Vagina (tissue), 2 donors: ENCODE measurements around the gene GJA8.
"Not testable (repeated sequence)": the region's sequence is repeated elsewhere in the genome, so short reads cannot be mapped to it uniquely, and the experiment has no call there.

Source experiments
- POLR2A ChIP-seq, 2 donors: fragments of 450-650 bp; IDR thresholded peaks; one replicate each; pipeline ENCODE4 v1.6.1; 2017; ENCODE audit warnings: antibody characterized with exemption in 2 of 2, mild to moderate bottlenecking in 2 of 2, moderate library complexity in 2 of 2
- TF ChIP-seq, protein P1 (sequence below), 3 experiments: fragments of 450-650 bp in 2 of 3; fragments of 200-600 bp in 1 of 3; sonication (generic) in 1 of 3; IDR thresholded peaks; one replicate each; pipeline ENCODE4 v1.5.1; 2017 to 2019; ENCODE audit warnings: antibody characterized with exemption in 3 of 3, mild to moderate bottlenecking in 2 of 3, moderate library complexity in 2 of 3

DNA sequence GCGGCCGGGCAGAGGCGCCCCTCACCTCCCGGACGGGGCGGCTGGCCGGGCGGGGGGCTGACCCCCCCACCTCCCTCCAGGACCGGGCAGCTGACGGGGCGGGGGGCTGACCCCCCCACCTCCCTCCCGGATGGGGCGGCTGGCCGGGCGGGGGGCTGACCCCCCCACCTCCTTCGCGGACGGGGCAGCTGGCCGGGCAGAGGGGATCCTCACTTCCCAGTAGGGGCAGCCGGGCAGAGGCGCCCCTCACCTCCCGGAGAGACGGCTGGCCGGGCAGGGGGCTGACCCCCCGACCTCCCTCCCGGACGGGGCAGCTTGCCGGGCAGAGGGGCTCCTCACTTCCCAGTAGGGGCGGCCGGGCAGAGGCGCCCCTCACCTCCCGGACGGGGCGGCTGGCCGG lies 46.9 kb downstream of the GJA8 start:
- TF ChIP-seq, protein P1, sequence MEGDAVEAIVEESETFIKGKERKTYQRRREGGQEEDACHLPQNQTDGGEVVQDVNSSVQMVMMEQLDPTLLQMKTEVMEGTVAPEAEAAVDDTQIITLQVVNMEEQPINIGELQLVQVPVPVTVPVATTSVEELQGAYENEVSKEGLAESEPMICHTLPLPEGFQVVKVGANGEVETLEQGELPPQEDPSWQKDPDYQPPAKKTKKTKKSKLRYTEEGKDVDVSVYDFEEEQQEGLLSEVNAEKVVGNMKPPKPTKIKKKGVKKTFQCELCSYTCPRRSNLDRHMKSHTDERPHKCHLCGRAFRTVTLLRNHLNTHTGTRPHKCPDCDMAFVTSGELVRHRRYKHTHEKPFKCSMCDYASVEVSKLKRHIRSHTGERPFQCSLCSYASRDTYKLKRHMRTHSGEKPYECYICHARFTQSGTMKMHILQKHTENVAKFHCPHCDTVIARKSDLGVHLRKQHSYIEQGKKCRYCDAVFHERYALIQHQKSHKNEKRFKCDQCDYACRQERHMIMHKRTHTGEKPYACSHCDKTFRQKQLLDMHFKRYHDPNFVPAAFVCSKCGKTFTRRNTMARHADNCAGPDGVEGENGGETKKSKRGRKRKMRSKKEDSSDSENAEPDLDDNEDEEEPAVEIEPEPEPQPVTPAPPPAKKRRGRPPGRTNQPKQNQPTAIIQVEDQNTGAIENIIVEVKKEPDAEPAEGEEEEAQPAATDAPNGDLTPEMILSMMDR (IDR thresholded peaks at IDR 0.05): not testable (repeated sequence)
- not testable (repeated sequence) for TF ChIP-seq POLR2A (IDR thresholded peaks at IDR 0.05)
